Loucy (cell line): Measurements from ENCODE around the gene ZNRF3.

Experiments used
- CTCF ChIP-seq: fragments of 200-600 bp; sonication (generic); conservative IDR thresholded peaks from 2 replicates; pipeline ENCODE4 v1.5.1; 2014; ENCODE audit warnings: mild to moderate bottlenecking, antibody characterized with exemption, low read length
- EZH2phosphoT487 ChIP-seq: fragments of 200-600 bp; IDR thresholded peaks from 2 replicates; pipeline ENCODE4 v1.6.1; 2018; ENCODE audit warnings: antibody characterized with exemption, mild to moderate bottlenecking, moderate library complexity, borderline replicate concordance

DNA sequence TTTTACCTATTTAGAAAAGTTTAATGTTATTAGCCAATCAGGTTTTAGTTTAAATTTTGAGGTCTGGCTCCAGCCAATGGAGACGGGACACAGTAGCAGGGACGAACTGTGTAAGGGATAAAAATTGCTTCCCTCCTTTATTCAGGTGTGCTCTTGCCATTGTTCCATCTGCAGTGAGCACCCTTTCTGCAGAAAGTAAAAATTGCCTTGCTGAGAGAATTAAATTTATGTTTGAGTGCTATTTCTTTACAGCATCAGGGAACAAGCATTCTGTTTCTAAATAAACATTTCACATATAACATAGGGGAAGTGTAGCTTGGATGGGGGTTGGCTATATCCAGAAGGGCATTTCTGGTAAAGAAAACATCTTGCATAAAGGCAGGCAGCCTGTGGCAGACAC is 36.4 kb upstream of the ZNRF3 start:
- TF ChIP-seq CTCF (no peak), EZH2phosphoT487 (no peak)
